Retinal pigment epithelial cell (primary cell): ENCODE data around the gene ZC3H12C.
"Not testable (repeated sequence)": the region's sequence is repeated elsewhere in the genome, so short reads cannot be mapped to it uniquely, and the experiment has no call there.

Experiments
- DNase-seq: peaks from one replicate; pipeline ENCODE4 v3.0.0-alpha.2; 2010; ENCODE audit warnings: low read depth
- H3K4me3 ChIP-seq: 2 replicates; pipeline ENCODE4 v1.5.1; 2011; ENCODE audit warnings: mild to moderate bottlenecking, low read length, control low read depth, moderate library complexity
- CTCF ChIP-seq: conservative IDR thresholded peaks from 2 replicates; pipeline ENCODE4 v1.5.1; 2011; ENCODE audit warnings: low read depth, low read length, control low read depth, inconsistent platforms

Gene ZC3H12C

DNA sequence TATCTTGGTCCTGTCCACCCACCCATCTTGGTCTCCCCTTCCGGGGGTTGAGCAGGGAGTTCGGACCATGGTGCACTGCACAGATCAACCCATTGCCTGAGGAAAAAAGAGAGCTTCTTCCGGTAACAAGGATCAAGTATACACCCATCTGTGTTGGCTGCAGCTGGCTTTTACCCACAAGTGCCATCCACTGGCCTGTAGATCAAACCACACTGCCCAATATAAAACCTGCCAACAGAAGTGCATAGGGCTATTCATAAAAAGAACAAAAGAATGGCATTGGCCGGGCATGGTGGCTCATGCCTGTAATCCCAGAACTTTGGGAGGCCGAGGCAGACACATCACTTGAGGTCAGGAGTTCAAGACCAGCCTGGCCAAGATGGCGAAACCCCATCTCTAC lies 94.5 kb downstream of the ZC3H12C start:
- H3K4me3 ChIP-seq, result no peak overlapping the region
- DNase-seq, result no peak
- TF ChIP-seq CTCF, result no peak

DNA sequence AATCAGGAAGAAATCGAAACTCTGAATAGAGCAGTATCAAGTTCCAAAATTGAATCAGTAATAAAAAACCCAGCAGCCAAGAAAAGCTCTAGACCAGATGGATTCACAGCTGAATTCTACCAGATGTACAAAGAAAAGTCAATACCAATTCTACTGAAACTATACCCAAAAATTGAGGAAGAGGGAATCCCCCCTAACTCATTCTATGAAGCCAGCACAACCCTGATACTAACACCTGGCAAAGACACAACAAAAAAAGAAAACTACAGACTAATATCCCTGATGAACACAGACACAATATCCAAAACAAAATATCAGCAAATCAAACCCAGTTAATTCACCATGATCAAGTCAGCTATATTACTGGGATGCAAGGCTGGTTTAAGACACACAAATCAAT lies 97.7 kb downstream of the ZC3H12C start:
- TF ChIP-seq CTCF, result no peak
- DNase-seq, result no peak
- no peak overlapping the region for H3K4me3 ChIP-seq

DNA sequence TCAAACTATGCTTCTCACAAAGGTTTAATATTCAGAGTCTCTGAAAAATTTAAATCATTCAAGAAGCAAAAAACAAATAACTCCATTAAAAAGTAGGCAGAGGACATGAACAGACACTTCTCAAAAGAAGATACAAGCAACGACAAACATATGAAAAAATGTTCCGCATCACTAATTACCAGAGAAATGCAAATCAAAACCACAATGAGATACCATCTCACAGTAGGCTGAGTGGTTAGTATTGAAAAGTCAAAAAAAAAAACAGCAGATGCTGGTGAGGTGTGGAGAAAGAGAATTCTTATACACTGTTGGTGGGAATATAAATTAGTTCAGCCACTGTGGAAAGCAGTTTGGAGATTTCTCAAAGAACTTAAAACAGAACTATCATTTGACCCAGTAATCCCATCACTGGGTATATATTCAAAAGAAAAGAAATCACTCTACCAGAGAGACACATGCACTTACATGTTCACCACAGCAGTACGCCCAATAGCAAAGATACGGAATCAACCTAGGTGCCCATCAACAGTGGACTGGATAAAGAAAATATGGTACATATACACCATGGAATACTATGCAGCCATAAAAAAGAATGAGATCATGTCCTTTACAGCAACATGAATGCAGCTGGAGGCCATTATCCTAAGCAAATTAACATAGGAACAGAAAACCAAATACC lies 99.6 kb downstream of the ZC3H12C start:
- DNase-seq, H3K4me3 ChIP-seq: not testable (repeated sequence)

- H3K4me3 ChIP-seq, result not testable (repeated sequence)
- DNase-seq, result peak; percentile 94
Observed at GRCh38 chr11:110194211-110194766, 101.1 kb downstream of the ZC3H12C start.

- H3K4me3 ChIP-seq, result no peak overlapping the region
- no peak for TF ChIP-seq CTCF
- DNase-seq, result peak; percentile 70
Observed at GRCh38 chr11:110196241-110196754, 103.1 kb downstream of the ZC3H12C start.

DNA sequence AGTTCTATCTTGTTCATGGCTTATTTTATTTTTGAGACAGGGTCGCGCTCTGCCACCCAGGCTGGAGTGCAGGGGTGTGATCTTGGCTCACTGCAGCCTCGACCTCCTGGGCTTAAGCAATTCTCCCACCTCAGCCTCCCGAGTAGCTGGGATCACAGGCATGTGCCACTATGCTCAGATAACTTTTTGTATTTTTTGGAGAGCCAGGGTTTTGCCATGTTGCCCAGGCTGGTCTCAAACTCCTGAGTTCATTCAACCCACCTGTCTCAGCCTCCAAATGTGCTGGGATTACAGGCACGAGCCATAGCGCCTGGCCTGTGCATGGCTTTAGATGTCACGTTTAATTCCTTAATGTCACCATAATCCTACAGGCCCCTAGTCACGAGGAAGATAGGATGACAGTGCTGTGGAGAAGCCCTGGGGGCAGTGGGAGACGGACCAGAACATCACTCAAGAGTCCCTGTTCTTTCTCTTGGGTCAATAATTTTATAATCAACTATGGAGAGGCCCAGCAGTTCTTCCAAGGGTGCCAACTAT lies 103.8 kb downstream of the ZC3H12C start:
- TF ChIP-seq CTCF, result no peak
- no peak overlapping the region for H3K4me3 ChIP-seq
- DNase-seq, result no peak

DNA sequence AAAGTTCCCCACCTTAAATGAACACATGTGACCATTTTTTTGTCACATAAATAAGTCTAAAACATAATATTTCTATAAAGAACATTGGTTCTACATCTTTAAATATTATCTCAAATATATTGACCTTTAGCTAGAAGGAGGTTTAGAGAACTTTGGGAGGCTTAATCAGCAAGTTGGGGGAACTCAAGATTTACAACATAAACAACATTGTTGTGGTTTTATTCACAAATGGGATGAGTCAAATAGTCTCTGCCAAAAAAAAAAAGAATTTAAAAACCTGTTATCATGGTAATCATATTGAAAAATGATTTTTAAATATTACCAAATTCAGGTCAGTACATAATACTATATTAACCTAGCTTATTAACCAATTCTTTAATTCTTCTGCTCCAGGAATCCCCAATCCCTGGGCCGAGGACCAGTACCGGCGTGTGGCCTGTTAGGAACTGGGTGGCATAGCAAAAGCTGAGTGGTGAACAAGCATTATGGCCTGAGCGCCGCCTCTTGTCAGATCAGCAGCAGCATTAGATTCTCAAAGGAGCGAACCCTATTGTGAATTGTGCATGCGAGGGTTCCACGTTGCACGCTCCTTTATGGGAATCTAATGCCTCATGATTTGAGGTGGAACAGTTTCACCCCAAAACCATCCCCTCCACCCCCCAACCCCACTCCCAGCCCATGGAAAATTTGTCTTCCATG lies 105.0 kb downstream of the ZC3H12C start:
- no peak for TF ChIP-seq CTCF
- H3K4me3 ChIP-seq, result no peak overlapping the region
- no peak for DNase-seq
